Activated CD8-positive, alpha-beta T cell treated with anti-CD3 and anti-CD28 coated beads, Interleukin-2, amount 10 ng/mL, durations not matched to agents 7 days and 5 days (primary cell): ENCODE data around the gene CA9. TPM values are rescaled to one million over a fixed set of nuclear protein-coding genes. Genes with fewer than 3 reads are reported as not detected.
"Not testable (repeated sequence)": the region's sequence is repeated elsewhere in the genome, so short reads cannot be mapped to it uniquely, and the experiment has no call there.

Experiments
- ATAC-seq: fragments of 150-1000 bp; cut with Tn5 transposase; one replicate; pipeline ENCODE4 v1.10.0; 2021; ENCODE audit warnings: moderate library complexity
- CTCF ChIA-PET: fragments of 350-600 bp; sonication (Branson Sonifier 250); formaldehyde crosslinking; loops from one replicate; lab custom pipeline; 2021; ENCODE audit warnings: antibody characterized with exemption; lab: Charles Lee
- POLR2A ChIA-PET: fragments of 350-600 bp; sonication (Branson Sonifier 250); formaldehyde crosslinking; loops from one replicate; lab custom pipeline; 2021; ENCODE audit warnings: antibody characterized with exemption; lab: Charles Lee
- DNase-seq: peaks from one replicate; pipeline ENCODE4 v3.0.0-alpha.2; 2020
- H3K27ac Mint-ChIP-seq: one replicate; pipeline ENCODE4 v1.8.0; 2021; ENCODE audit warnings: mild to moderate bottlenecking, mixed read lengths
- H3K27me3 Mint-ChIP-seq: one replicate; pipeline ENCODE4 v1.8.0; 2021; ENCODE audit warnings: low read depth, mixed read lengths
- H3K36me3 Mint-ChIP-seq: one replicate; pipeline ENCODE4 v1.8.0; 2021; ENCODE audit warnings: low read depth, mixed read lengths
- H3K4me1 Mint-ChIP-seq: one replicate; pipeline ENCODE4 v1.8.0; 2021; ENCODE audit warnings: low read depth, mixed read lengths
- H3K4me3 Mint-ChIP-seq: one replicate; pipeline ENCODE4 v1.8.0; 2021; ENCODE audit warnings: mild to moderate bottlenecking, mixed read lengths
- H3K9me3 Mint-ChIP-seq: one replicate; pipeline ENCODE4 v1.8.0; 2022; ENCODE audit warnings: mixed read lengths; ENCODE audit not compliant: insufficient read depth
- total RNA-seq, 2 experiments: library from RNA; stranded (reverse); gene quantifications; one replicate each; pipeline ENCODE4 v1.2.3, GENCODE V29; 2021

CA9 gene
- total RNA-seq, 2 experiments from 2014 or later, result 0.50 to 1.3 TPM

DNA sequence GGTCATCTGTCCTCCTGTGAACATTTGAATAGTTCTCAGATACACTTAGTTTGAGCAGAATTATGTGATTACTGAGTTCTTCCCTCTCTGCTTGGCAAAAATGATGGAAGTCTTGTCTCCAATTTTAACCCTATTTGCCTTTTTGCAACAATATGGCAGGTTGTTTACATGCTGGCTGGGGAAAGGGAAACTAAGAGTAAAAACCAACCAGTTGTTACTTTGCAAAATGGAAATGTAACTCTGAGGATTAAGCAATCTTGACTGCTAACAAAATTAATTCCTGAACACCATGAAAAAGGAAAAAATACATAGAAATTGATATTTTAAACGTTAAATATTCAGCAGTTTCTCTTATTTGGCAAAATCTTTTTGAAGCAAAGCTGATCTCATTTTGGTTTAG is 34.1 kb upstream of the CA9 start:
- Mint-ChIP-seq H3K4me3 (peak overlapping the region; percentile 43), H3K36me3 (peaks cover 46% of the 10 kb centered on the region), H3K9me3 (no peaks in the 10 kb centered on the region), H3K4me1 (peaks cover 77% of the 10 kb centered on the region), H3K27ac (peak overlapping the region; percentile 91), H3K27me3 (no peaks in the 10 kb centered on the region)
- ChIA-PET CTCF (interaction anchor here (0.6 to 4.1 kb wide), 10 partner anchors 8 to 57 kb away, joined by 3 to 37 read pairs (median 10); partner anchors contain the start of genes ARHGEF39, CCDC107 and RMRP), POLR2A (interaction anchor here (0.7 to 2.3 kb wide), 10 partner anchors 8 to 93 kb away, joined by 3 to 11 read pairs (median 6); partner anchors contain the start of genes ARHGEF39, CCDC107, CREB3 and RMRP)
- no peak for ATAC-seq
- DNase-seq, result no peak

DNA sequence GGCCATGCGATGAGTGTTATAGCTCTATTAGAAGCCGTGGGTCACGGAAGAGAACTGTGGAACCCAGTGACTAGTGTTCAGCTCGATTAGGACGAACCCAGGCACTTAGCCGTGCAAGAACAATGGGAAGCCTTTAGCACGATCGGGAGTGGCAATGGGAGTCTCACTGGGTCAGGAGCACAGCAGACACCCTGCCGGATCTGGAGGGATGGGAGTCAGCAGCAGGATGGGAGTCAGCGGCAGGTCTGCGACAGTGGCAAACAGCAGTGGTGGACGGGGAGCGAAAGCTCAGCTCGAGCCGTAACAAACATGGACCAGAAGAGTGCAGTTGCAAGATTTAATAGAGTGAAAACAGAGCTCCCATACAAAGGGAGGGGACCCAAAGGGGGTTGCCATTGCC is 33.3 kb upstream of the CA9 start:
- not testable (repeated sequence) for DNase-seq, H3K27me3 Mint-ChIP-seq, H3K4me3 Mint-ChIP-seq, ATAC-seq, H3K9me3 Mint-ChIP-seq
- Mint-ChIP-seq H3K36me3 (peaks cover 47% of the 10 kb centered on the region), H3K4me1 (peaks cover 83% of the 10 kb centered on the region), H3K27ac (peak overlapping the region; percentile 76)
- ChIA-PET CTCF (interaction anchor here (1.4 to 4.1 kb wide), 7 partner anchors 7 to 37 kb away, joined by 8 to 37 read pairs (median 15); partner anchors contain the start of genes CCDC107 and RMRP), POLR2A (interaction anchor here (0.7 to 2.3 kb wide), 5 partner anchors 9 to 92 kb away, joined by 3 to 9 read pairs (median 7); partner anchors contain the start of genes CCDC107, CREB3, RMRP and SIT1)

- POLR2A ChIA-PET, DNase-seq, H3K9me3 Mint-ChIP-seq, H3K27me3 Mint-ChIP-seq, ATAC-seq, H3K4me3 Mint-ChIP-seq: not testable (repeated sequence)
- Mint-ChIP-seq H3K4me1 (peaks cover 78% of the 10 kb centered on the region), H3K36me3 (peaks cover 52% of the 10 kb centered on the region), H3K27ac (peak overlapping the region; percentile 63)
- CTCF ChIA-PET, result interaction anchor here (2.6 to 4.1 kb wide), 3 partner anchors 16 to 38 kb away, joined by 9 to 37 read pairs (median 22); partner anchors contain the start of genes CCDC107 and RMRP
Observed at GRCh38 chr9:35641478-35641877, 32.2 kb upstream of the CA9 start.

DNA sequence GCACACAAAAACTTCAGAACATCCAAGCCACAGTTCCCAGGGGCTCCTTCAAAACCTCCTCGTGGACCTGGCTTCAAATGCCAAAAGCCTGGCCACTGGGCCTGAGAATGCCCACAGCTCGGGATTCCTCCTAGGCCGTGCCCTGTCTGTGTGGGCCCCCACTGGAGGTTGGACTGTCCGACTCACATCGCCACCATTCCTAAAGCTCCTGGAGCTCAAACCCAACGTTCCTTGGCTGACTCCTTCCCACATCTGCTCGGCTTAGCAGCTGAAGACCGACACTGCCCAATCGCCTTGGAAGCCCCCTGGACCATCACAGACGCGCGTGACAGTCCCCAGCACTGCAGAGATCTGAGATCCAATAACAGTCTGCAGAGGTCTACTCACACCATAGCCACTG is 30.7 kb upstream of the CA9 start:
- H3K4me3 Mint-ChIP-seq, result no peak overlapping the region

GRCh38 chr9:35645736-35646135 is 28.0 kb upstream of the CA9 start:
- Mint-ChIP-seq H3K4me1 (peaks cover 67% of the 10 kb centered on the region), H3K27ac (peak overlapping the region; percentile 96), H3K4me3 (peak overlapping the region; percentile 97), H3K36me3 (peaks cover 66% of the 10 kb centered on the region)
- ChIA-PET CTCF (interaction anchor here (0.9 to 12.4 kb wide), 12 partner anchors 14 to 90 kb away, joined by 3 to 272 read pairs (median 30); partner anchors contain the start of genes ARHGEF39, CCDC107, CD72 and CREB3), POLR2A (interaction anchor here (1.0 to 8.4 kb wide), 8 partner anchors 12 to 86 kb away, joined by 4 to 122 read pairs (median 14); partner anchors contain the start of genes CCDC107, CD72, CREB3 and RMRP)
- H3K27me3 Mint-ChIP-seq, H3K9me3 Mint-ChIP-seq, ATAC-seq, DNase-seq: not testable (repeated sequence)

More for the DNA sequence above, 30.7 kb upstream of the CA9 start:
- ATAC-seq (no peak), DNase-seq (no peak)
- Mint-ChIP-seq H3K36me3 (peaks cover 56% of the 10 kb centered on the region), H3K27ac (no peak overlapping the region), H3K27me3 (no peaks in the 10 kb centered on the region), H3K9me3 (no peaks in the 10 kb centered on the region), H3K4me1 (peaks cover 75% of the 10 kb centered on the region)
- POLR2A ChIA-PET, result no interaction called here
- CTCF ChIA-PET, result interaction anchor here (1.2 to 12.4 kb wide), 3 partner anchors 14 to 28 kb away, joined by 3 to 272 read pairs (median 3); partner anchors contain the start of genes CCDC107, CD72 and RMRP

- Mint-ChIP-seq H3K9me3 (no peaks in the 10 kb centered on the region), H3K36me3 (peaks cover 62% of the 10 kb centered on the region), H3K27me3 (no peaks in the 10 kb centered on the region), H3K4me1 (peaks cover 67% of the 10 kb centered on the region), H3K27ac (peak overlapping the region; percentile 96), H3K4me3 (peak overlapping the region; percentile 97)
- ChIA-PET CTCF (interaction anchor here (0.7 to 12.4 kb wide), 16 partner anchors 7 to 295 kb away, joined by 3 to 272 read pairs (median 13); partner anchors contain the start of genes ARHGEF39, CCDC107, CD72 and CREB3), POLR2A (interaction anchor here (1.0 to 8.4 kb wide), 9 partner anchors 12 to 85 kb away, joined by 4 to 122 read pairs (median 22); partner anchors contain the start of genes ARHGEF39, CCDC107, CD72 and CREB3)
- no peak for DNase-seq
- ATAC-seq, result no peak
Observed at GRCh38 chr9:35646153-35646532, 27.6 kb upstream of the CA9 start.

DNA sequence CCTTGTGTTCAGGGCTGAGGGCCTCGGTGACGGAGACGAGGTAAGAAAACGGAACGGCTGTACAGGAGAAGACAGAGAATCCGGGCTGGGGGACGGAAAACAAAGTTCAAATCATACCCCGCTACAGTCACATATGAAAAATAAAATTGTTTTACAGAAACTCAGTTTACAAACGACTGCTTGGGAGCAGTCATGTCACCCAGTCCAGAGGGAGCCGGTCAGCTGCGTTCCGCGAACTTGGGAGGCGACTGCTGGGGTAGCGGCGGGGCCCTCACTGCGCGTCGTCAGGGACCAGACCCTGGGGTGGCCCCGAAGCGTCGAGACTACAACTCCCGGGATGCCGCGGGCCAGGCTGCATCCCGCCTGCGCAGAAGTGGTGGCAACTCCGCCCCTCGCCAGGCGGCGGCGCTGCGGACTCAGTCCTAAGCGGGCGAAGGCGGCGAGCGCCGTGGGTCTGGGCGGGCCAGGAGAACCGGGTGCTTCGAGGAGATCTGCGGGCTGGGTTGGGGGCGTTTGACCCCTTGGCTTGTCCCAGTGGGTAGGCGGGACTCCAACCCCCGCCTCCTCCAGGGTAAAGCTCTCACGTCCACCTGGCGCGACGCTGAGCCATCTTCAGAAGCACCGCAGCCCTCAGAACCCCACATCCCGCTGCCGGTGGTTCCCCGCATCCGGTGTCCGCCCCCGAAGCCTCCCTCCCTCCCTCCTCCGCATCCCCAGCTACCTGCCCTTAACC is 27.0 kb upstream of the CA9 start:
- peak overlapping the region; percentile 97 for H3K4me3 Mint-ChIP-seq
- no peaks in the 10 kb centered on the region for H3K27me3 Mint-ChIP-seq
- peak; percentile 83 for ATAC-seq
- DNase-seq, result peak; percentile 97
- POLR2A ChIA-PET, result interaction anchor here (0.6 to 8.4 kb wide), 15 partner anchors 8 to 630 kb away, joined by 3 to 122 read pairs (median 7); partner anchors contain the start of genes ARHGEF39, CCDC107, CD72 and CREB3
- no peaks in the 10 kb centered on the region for H3K9me3 Mint-ChIP-seq
- H3K27ac Mint-ChIP-seq, result peak overlapping the region; percentile 96
- H3K4me1 Mint-ChIP-seq, result peaks cover 67% of the 10 kb centered on the region
- H3K36me3 Mint-ChIP-seq, result peaks cover 56% of the 10 kb centered on the region
- CTCF ChIA-PET, result interaction anchor here (0.7 to 12.4 kb wide), 29 partner anchors 8 to 294 kb away, joined by 3 to 272 read pairs (median 4); partner anchors contain the start of genes ARHGEF39, CCDC107, CD72 and CREB3

GRCh38 chr9:35649431-35650340 is 24.0 kb upstream of the CA9 start:
- Mint-ChIP-seq H3K36me3 (peaks cover 37% of the 10 kb centered on the region), H3K4me3 (peak overlapping the region; percentile 97), H3K27ac (peak overlapping the region; percentile 96), H3K27me3 (no peaks in the 10 kb centered on the region), H3K9me3 (no peaks in the 10 kb centered on the region), H3K4me1 (peaks cover 55% of the 10 kb centered on the region)
- POLR2A ChIA-PET, result interaction anchor here (0.6 to 8.4 kb wide), 15 partner anchors 8 to 854 kb away, joined by 3 to 122 read pairs (median 6); partner anchors contain the start of genes ARHGEF39, CCDC107, CD72 and CREB3
- CTCF ChIA-PET, result interaction anchor here (0.9 to 12.4 kb wide), 9 partner anchors 10 to 107 kb away, joined by 3 to 272 read pairs (median 15); partner anchors contain the start of genes ARHGEF39, CCDC107, CD72 and GBA2
- peak; percentile 72 for DNase-seq
- ATAC-seq, result peak; percentile 8

GRCh38 chr9:35650341-35651158 is 23.2 kb upstream of the CA9 start, which contains the start of gene SIT1:
SIT1 (minus strand) TSS chr9:35650931; CDS start chr9:35650853, 78 bp downstream.
- Mint-ChIP-seq H3K27me3 (no peaks in the 10 kb centered on the region), H3K9me3 (no peaks in the 10 kb centered on the region), H3K4me3 (peak within 1 kb of the TSS; percentile 97), H3K36me3 (peaks cover 37% of the 10 kb centered on the region), H3K27ac (peak within 1 kb of the TSS; percentile 96), H3K4me1 (peaks cover 46% of the 10 kb centered on the region)
- ATAC-seq (no peak), DNase-seq (peak; percentile 61)
- POLR2A ChIA-PET, result interaction anchor here (1.2 to 8.4 kb wide), 12 partner anchors 7 to 82 kb away, joined by 3 to 122 read pairs (median 7); partner anchors contain the start of genes ARHGEF39, CCDC107, CD72 and CREB3
- CTCF ChIA-PET, result interaction anchor here (0.7 to 12.4 kb wide), 7 partner anchors 9 to 106 kb away, joined by 3 to 272 read pairs (median 47); partner anchors contain the start of genes ARHGEF39, CCDC107, CD72 and CREB3
